Nephron (organoid): ENCODE data around the gene KIF26A.

ENCODE experiments used
- H3K27ac Mint-ChIP-seq, 3 experiments: 2 replicates each; pipeline ENCODE4 v1.8.0; 2020; ENCODE audit warnings: mixed read lengths in 3 of 3, mild to moderate bottlenecking in 2 of 3, moderate library complexity in 1 of 3
- H3K27me3 Mint-ChIP-seq: 2 replicates; pipeline ENCODE4 v1.8.0; 2021; ENCODE audit warnings: low read depth, mild to moderate bottlenecking, moderate library complexity, mixed read lengths
- H3K36me3 Mint-ChIP-seq: 2 replicates; pipeline ENCODE4 v1.8.0; 2020; ENCODE audit warnings: low read depth, mixed read lengths
- H3K4me1 Mint-ChIP-seq: 2 replicates; pipeline ENCODE4 v1.8.0; 2020; ENCODE audit warnings: mixed read lengths
- H3K4me3 Mint-ChIP-seq, 3 experiments: 2 replicates each; pipeline ENCODE4 v1.8.0; 2020; ENCODE audit warnings: mild to moderate bottlenecking in 3 of 3, mixed read lengths in 3 of 3, moderate library complexity in 2 of 3
- H3K9me3 Mint-ChIP-seq: 2 replicates; pipeline ENCODE4 v1.8.0; 2020; ENCODE audit warnings: mixed read lengths
- CTCF ChIP-seq, 3 experiments: fragments of 200-600 bp; sonication (generic); IDR thresholded peaks; one replicate each; pipeline ENCODE4 v1.5.0; 2021; ENCODE audit warnings: antibody characterized with exemption in 3 of 3; ENCODE audit not compliant: unreplicated experiment in 3 of 3

KIF26A gene

GRCh38 chr14:104096751-104097700 lies 41.4 kb upstream of the KIF26A start:
- no peak overlapping the region for H3K4me3 Mint-ChIP-seq
- peak in 1 of 3 experiments; percentile 18 for TF ChIP-seq CTCF (IDR thresholded peaks at IDR 0.05; ENCODE audit: unreplicated experiment in 3 of 3)
- H3K9me3 Mint-ChIP-seq: no peaks in the 10 kb centered on the region
- H3K36me3 Mint-ChIP-seq: no peaks in the 10 kb centered on the region
- no peaks in the 10 kb centered on the region for H3K4me1 Mint-ChIP-seq
- H3K27me3 Mint-ChIP-seq: peaks cover 4% of the 10 kb centered on the region
- H3K27ac Mint-ChIP-seq: no peak overlapping the region

DNA sequence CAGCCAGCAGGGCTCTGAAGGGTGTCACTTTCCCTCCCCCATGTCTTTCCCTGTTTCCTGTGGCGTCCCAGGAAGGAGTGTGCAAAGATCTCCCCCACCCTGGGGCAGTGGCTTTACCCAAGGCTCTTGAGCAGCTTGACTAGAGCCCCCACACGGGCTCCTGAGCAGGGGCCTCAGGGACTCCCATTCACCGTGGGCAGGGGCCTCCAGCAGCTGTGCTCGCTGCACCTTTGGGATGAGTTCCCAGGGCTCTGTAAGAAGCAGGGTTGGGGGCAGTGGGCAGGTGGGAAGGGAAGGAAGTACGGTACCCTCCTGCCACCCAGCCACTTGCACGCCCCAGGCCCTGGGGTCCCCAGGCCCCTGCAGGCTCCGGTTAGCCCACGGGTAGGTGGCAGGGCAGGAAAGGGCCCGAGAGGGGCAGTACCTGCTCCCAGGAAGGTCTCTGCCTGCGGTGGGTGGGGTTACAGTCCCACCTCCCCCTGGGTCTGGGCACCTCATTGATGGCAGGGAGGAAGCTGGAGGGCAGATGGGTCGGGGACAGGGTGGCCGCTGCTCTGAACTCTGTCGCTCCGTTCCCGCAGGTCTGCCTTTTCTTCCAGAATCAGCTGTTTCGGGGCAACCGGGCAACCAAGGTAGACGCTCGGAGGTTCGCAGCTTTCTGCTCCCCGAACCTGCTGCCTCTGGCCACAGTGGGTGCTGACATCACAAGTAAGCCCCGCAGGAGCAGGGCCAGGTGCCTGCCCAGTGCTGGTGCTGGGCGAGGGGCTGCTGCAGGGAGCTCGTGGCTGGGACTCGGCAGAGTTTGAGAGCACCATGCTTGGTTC lies 39.9 kb upstream of the KIF26A start:
- TF ChIP-seq CTCF (IDR thresholded peaks at IDR 0.05; ENCODE audit: unreplicated experiment in 3 of 3): no peak
- Mint-ChIP-seq H3K27ac (no peak overlapping the region), H3K4me1 (no peaks in the 10 kb centered on the region), H3K36me3 (no peaks in the 10 kb centered on the region), H3K9me3 (no peaks in the 10 kb centered on the region), H3K27me3 (peaks cover 4% of the 10 kb centered on the region), H3K4me3 (no peak overlapping the region)

GRCh38 chr14:104099096-104100041 lies 39.0 kb upstream of the KIF26A start:
- TF ChIP-seq CTCF (IDR thresholded peaks at IDR 0.05; ENCODE audit: unreplicated experiment in 3 of 3): no peak
- Mint-ChIP-seq H3K27me3 (peaks cover 2% of the 10 kb centered on the region), H3K4me3 (no peak overlapping the region), H3K4me1 (no peaks in the 10 kb centered on the region), H3K36me3 (no peaks in the 10 kb centered on the region), H3K27ac (no peak overlapping the region), H3K9me3 (no peaks in the 10 kb centered on the region)

DNA sequence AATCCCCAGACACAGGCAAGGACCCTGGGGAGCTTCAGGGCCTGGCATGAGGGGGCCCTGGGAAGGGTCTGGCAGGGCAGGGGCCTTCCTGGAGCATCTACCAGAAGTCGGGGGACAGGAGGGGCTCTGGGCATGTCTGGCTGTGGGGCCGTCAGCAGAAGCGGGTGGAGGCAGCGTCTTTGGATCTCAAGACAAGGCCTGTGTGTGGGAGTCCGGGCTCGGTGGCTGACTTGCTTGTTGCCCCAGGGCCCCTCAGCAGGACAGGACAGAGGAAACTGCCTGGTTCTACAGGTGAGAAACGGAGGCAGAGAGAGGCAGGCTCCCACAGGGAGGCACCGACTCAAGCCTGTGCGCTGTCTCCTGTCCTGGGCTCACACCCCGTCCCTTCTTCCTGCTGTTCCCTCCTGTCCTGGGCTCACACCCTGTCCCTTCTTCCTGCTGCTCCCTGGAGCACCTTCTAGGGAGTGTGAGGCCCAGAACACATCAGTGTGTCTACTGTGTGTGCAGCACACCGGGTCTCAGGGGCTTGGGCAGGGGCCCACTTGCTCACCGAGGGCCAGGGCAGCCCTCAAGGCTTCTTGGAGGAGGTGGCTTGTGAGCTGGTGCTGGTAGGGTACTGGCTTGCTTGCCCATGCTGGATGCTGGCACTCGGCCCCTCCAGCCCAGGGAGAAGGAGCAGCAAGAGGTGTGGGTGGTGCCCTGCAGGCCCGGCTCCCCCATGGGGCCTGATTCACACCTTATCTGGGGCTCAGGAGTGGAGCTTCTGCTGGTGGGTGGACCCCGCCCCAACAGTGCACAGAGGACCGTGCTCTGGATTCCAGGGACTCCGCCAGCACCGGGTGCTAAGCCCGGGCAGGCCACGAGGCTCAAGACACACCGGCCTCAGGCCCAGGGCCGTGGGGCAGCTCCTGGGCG lies 38.0 kb upstream of the KIF26A start:
- H3K4me1 Mint-ChIP-seq: no peaks in the 10 kb centered on the region
- H3K27ac Mint-ChIP-seq: no peak overlapping the region
- TF ChIP-seq CTCF (IDR thresholded peaks at IDR 0.05; ENCODE audit: unreplicated experiment in 3 of 3): no peak
- H3K27me3 Mint-ChIP-seq: no peaks in the 10 kb centered on the region
- no peaks in the 10 kb centered on the region for H3K36me3 Mint-ChIP-seq
- H3K4me3 Mint-ChIP-seq: no peak overlapping the region
- no peaks in the 10 kb centered on the region for H3K9me3 Mint-ChIP-seq
